K562 (cell line): Measurements from ENCODE around the gene RYR1. TPM values are rescaled to one million over a fixed set of nuclear protein-coding genes. Genes with fewer than 3 reads are reported as not detected.

Source experiments
- AFF1 ChIP-seq, 2 experiments: fragments of 450-650 bp; IDR thresholded peaks; 2 replicates each; pipeline ENCODE4 v1.6.1; 2018; ENCODE audit warnings: mild to moderate bottlenecking in 2 of 2, low read depth in 1 of 2; ENCODE audit not compliant: partially characterized antibody in 2 of 2
- CUX1 ChIP-seq: fragments of 200-800 bp; sonication (Bioruptor generic); IDR thresholded peaks from 2 replicates; pipeline ENCODE4 v1.6.1; 2016; ENCODE audit warnings: missing genetic modification characterization, missing compliant biosample characterization
- HEY1 ChIP-seq: fragments of 250-450 bp; sonication (Bioruptor Pico); IDR thresholded peaks from 2 replicates; pipeline ENCODE4 v1.5.0; 2020; ENCODE audit warnings: mild to moderate bottlenecking, moderate library complexity, borderline replicate concordance
- MYNN ChIP-seq, 2 experiments: sonication (generic); formaldehyde crosslinking in 1 of 2; IDR thresholded peaks; 2 replicates each; pipeline versions ENCODE4 v1.5.0 to v1.6.1; 2016 to 2020; ENCODE audit warnings: antibody characterized with exemption in 1 of 2, missing genetic modification reagents in 1 of 2
- POLR2G ChIP-seq: fragments of 200-400 bp; formaldehyde crosslinking; IDR thresholded peaks from 2 replicates; pipeline ENCODE4 v1.6.1; 2017; ENCODE audit warnings: low read depth, mild to moderate bottlenecking, antibody characterized with exemption, low read length, moderate library complexity
- RAD51 ChIP-seq: fragments of 450-650 bp; IDR thresholded peaks from 2 replicates; pipeline ENCODE4 v1.7.1; 2016; ENCODE audit warnings: low read depth, mild to moderate bottlenecking, borderline replicate concordance
- RCOR1 ChIP-seq, 2 experiments: IDR thresholded peaks; 2 replicates each; pipeline ENCODE4 v1.6.1; 2012; ENCODE audit warnings: low read depth in 2 of 2, low read length in 2 of 2, borderline replicate concordance in 1 of 2, improper control_type of control experiment in 1 of 2
- SIN3B ChIP-seq: fragments of 450-650 bp; IDR thresholded peaks from 2 replicates; pipeline ENCODE4 v1.6.1; 2017; ENCODE audit warnings: low read depth, mild to moderate bottlenecking, moderate library complexity
- SMARCB1 ChIP-seq: IDR thresholded peaks from 2 replicates; pipeline ENCODE4 v1.6.1; 2011; ENCODE audit warnings: improper control_type of control experiment, low read depth; ENCODE audit not compliant: insufficient read length
- TAF7 ChIP-seq: fragments of 450-650 bp; IDR thresholded peaks from 2 replicates; pipeline ENCODE4 v1.6.1; 2016; ENCODE audit warnings: missing genetic modification characterization, missing compliant biosample characterization
- THAP12 ChIP-seq: fragments of 250-450 bp; sonication (Bioruptor Pico); IDR thresholded peaks from 2 replicates; pipeline ENCODE4 v1.9.0; 2021; ENCODE audit warnings: mild to moderate bottlenecking, inconsistent platforms
- ZBTB9 ChIP-seq: fragments of 450-650 bp; formaldehyde crosslinking; IDR thresholded peaks from 2 replicates; pipeline ENCODE4 v1.4.0; 2020; ENCODE audit warnings: mild to moderate bottlenecking, moderate library complexity
- ZNF134 ChIP-seq: fragments of 250-450 bp; sonication (Bioruptor Pico); conservative IDR thresholded peaks from 2 replicates; pipeline ENCODE4 v1.4.0; 2020
- polyA plus RNA-seq, 8 experiments: library from polyadenylated mRNA; depleted of rRNA in 4 of 8; stranded (reverse) in 5 of 8; unstranded in 3 of 8; fragments of >200 nt; fragmentation: Nextera tagmentation in 2 of 8; fragmentation: Illumina TruSeq in 1 of 8; extraction: Ambion mirVana in 2 of 8; extraction: Trizol in 1 of 8; gene quantifications; 2 replicates each; pipeline versions ENCODE4 v1.2.1 to v1.2.3, GENCODE V29; 2011 to 2014; ENCODE audit warnings: inconsistent platforms in 1 of 8, missing spikeins in 1 of 8
- total RNA-seq, 7 experiments: library from RNA; depleted of rRNA in 6 of 7; stranded (reverse); fragments of >200 nt in 6 of 7; fragmentation: Illumina TruSeq in 2 of 7; extraction: Trizol in 2 of 7; gene quantifications; 2 replicates each; pipeline versions ENCODE4 v1.2.1 to v1.2.3, GENCODE V29; 2011 to 2021; ENCODE audit warnings: low replicate concordance in 1 of 7

Gene RYR1
- total and polyA plus RNA-seq, 9 of the 15 experiments (the other 6 are each of a cell fraction or from before 2014, with no cell fraction given), result 0.11 to 7.4 (median 3.7) TPM

GRCh38 chr19:38543807-38544568 is 110.5 kb downstream of the RYR1 start (continued):
- TF ChIP-seq CUX1 (CRISPR knock-in tag) (no peak), RAD51 (peak; percentile 66; the same call in 1 of the 2 replicates), AFF1 (IDR thresholded peaks at IDR 0.05; ENCODE audit: low read depth in 1 of 2, partially characterized antibody in 2 of 2) (peak; percentile 62 to 84), RCOR1 (IDR thresholded peaks at IDR 0.05; ENCODE audit: borderline replicate concordance in 1 of 2, low read depth in 2 of 2, low read length in 2 of 2) (peak; percentile 4 to 80; a peak in 3 of 4 replicates), POLR2G (peak; percentile 77), MYNN (IDR thresholded peaks at IDR 0.05) (peak; percentile 79), MYNN (CRISPR knock-in tag; IDR thresholded peaks at IDR 0.05) (no peak), SMARCB1 (no peak), HEY1 (no peak), ZBTB9 (CRISPR knock-in tag) (0 out of 2 replicates have a peak, but pooled peaks have one; percentile 71), ZNF134 (CRISPR knock-in tag) (no peak), THAP12 (CRISPR knock-in tag) (0 out of 2 replicates have a peak, but pooled peaks have one; percentile 45), SIN3B (peak; percentile 61; the same call in 1 of the 2 replicates), TAF7 (tag) (peak; percentile 28)
